GM19351 (cell line): ENCODE measurements around the gene SYK.
A peak's percentile ranks its signal among the peaks of the same experiment; 100 is the strongest.
"Not testable (repeated sequence)": the region's sequence is repeated elsewhere in the genome, so short reads cannot be mapped to it uniquely, and the experiment has no call there.

Experiments used
- ATAC-seq: cut with Tn5 transposase; IDR thresholded peaks from one replicate; pipeline ENCODE4 v1.9.1; 2021; ENCODE audit warnings: mild to moderate bottlenecking, moderate library complexity; ENCODE audit not compliant: unreplicated experiment

The SYK gene

DNA sequence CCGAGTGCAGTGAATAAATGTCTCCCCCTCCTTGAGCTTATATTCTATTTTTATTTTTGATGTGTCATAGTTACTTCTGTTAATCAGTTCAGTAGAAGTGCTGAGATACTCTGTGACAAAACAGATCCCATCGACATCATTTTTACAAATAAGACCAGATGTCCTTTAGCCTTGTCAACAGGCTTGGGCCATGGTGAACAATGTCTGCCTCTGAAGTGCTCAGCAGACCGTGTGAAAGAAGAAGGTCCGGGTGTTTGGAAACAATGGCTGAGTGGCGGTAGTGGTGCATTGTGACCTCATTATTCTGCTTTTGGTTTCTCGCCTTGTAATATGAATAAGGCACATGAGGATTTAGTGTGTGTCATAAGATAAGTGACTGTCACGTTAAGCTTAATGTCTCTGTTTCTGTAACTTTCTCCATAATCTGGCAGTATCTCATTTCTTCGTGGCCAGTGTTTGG, 71.2 kb downstream of the SYK start:
- ATAC-seq, result no peak

GRCh38 chr9:90873422-90873821, 71.8 kb downstream of the SYK start:
- no peak for ATAC-seq

GRCh38 chr9:90874194-90874593, 72.6 kb downstream of the SYK start:
- ATAC-seq, result no peak

- ATAC-seq, result no peak
Observed at GRCh38 chr9:90878562-90878961, 76.9 kb downstream of the SYK start.

DNA sequence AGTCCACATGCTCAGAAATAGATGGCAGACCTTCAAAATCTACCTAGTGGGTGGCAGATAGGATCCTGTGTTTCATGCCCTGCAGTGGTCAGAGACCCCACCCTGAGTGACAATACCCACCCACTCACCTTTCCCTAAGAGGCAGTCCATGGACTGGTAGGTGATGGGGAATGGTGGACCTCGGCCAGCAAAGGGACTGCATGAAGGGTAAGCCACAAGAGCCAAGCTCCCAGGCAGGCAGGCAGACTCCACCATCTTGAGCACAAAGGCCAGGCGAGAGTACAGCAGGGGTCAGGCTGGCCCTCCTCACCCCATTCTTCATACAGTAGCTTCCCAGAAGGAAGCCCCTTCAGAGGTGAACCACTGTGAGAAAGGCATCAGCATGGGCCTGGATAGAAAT, 78.4 kb downstream of the SYK start:
- ATAC-seq, result no peak

DNA sequence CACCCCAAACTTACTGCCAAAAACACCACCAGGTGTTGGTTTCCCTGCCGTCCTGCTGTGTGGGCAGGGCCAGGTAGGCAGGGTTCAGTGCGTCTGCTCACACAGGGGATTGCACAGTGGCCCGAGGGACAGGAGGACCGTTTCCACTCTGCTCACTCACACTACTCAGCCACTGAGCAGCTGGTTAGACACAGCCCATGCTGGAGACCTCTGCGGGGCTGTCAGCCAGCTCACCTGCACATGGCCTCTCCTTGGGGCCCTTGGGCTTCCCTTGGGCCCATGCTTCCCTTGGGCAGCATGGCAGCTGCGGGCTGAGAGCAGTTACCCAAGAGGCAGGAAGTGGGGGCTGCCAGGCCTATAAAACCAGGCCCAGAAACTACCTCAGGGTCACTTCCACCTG, 79.0 kb downstream of the SYK start:
- ATAC-seq, result no peak

GRCh38 chr9:90881648-90882047, 80.0 kb downstream of the SYK start:
- peak; percentile 77 for ATAC-seq

DNA sequence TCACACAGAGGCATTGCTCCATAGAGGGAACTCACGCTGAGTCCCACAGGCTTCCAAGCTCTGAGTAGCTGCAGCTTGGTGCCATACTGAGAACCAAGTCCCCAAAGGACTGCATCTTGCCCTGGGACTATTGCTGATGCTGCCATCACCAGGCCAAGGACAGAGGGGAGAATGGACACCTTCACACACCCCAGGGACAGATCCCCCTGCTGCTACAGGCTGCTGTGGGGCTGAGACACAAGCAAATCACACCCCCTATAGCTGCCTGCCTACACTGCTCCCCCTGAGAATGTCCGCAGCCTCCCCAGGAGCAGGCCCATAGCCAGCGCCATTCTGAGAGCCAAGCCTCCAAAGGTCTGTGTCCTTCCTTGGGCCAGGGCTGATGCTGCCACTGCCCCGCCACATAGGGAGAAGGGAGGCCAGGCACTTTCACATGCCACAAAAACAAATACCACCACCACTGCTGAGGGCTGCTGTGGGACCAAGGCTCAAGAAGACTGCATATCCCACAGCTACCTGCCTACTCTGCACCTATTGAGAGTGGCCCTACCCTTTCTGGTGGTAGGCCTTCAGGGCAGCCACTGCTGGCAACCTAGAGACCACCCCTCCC, 81.5 kb downstream of the SYK start:
- no peak for ATAC-seq

- ATAC-seq, result no peak
Observed at GRCh38 chr9:90883661-90884060, 82.0 kb downstream of the SYK start.

DNA sequence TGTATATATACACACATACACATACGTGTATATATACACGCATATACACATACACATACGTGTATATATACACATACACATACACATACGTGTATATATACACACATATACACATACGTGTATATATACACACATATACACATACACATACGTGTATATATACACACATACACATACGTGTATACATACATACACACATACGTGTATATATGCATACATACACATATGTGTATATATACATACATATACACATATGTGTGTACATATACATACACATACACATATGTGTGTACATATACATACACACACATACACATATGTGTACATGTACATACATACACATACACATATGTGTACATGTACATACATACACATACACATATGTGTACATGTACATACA, 82.6 kb downstream of the SYK start:
- ATAC-seq, result no peak

- not testable (repeated sequence) for ATAC-seq
Observed at GRCh38 chr9:90886868-90887267, 85.2 kb downstream of the SYK start.

DNA sequence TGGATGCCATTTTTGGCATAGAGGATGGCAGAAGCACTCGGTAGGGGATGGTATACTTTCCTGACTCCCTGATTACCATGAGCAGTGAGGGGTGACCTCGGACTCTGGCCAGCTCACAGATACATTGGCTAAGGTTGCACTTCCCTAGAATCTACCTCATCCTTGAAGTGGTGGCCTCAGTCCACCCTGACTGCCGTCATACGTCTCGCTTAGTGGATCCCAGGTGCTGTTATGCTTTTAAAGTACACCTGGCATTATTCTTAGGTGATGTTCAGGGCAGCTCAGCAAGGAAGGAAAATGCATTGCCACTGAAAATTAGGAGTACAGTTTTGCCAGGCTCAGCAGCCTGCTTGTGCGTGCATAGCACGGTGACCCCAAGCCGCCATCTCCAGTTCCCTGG, 87.3 kb downstream of the SYK start:
- ATAC-seq, result no peak

GRCh38 chr9:90890146-90890810, 88.7 kb downstream of the SYK start:
- ATAC-seq, result no peak

DNA sequence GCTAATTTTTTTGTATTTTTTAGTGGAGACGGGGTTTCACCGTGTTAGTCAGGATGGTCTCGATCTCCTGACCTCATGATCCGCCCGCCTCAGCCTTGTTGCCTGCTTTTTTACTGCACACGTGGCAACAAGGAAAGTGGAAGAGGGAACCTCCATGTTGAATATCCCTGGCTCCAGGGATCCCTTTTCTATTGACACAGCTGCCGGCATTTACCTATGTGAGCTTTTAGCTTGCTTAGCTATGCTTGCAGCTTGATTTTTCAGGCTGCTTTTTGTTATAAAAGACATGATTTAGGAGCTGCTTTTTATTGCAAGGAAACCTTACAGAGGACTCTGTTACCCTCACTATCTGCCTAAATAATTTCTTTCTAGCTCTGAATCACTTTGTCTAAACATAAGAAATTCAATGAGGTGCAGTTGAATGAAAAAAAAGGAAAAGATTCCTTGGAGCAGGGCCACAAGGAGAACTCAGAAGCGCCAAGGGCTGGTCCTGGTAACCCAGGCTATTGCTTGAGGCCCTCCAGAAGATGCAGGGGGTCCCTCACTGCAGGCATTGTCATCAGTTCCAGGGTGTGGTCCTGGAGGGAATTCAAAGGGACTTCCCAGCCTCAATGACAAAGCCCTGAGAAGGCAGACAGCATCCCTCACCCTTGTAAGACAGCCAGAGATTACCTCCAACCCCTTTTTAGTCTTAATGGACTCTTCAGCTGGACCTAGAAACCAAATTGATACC, 89.9 kb downstream of the SYK start:
- ATAC-seq, result no peak

GRCh38 chr9:90892918-90893317, 91.3 kb downstream of the SYK start:
- no peak for ATAC-seq

- ATAC-seq, result no peak
Observed at GRCh38 chr9:90893706-90894105, 92.1 kb downstream of the SYK start.

GRCh38 chr9:90894986-90895687, 93.5 kb downstream of the SYK start:
- no peak for ATAC-seq

DNA sequence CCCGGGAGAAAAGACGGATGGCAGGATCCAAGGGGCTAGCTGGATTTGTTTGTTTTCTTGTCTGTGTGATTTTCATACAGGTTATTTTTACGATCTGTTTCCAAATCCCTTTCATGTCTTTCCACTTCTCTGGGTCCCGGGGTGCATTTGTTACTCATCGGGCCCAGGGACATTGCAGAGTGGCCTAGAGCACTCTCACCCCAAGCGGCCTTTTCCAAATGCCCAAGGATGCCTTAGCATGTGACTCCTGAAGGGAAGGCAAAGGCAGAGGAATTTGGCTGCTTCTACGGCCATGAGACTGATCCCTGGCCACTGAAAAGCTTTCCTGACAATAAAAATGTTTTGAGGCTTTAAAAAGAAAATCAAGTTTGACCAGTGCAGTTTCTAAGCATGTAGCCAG, 94.2 kb downstream of the SYK start:
- ATAC-seq, result no peak

- ATAC-seq, result no peak
Observed at GRCh38 chr9:90896231-90896630, 94.6 kb downstream of the SYK start.

DNA sequence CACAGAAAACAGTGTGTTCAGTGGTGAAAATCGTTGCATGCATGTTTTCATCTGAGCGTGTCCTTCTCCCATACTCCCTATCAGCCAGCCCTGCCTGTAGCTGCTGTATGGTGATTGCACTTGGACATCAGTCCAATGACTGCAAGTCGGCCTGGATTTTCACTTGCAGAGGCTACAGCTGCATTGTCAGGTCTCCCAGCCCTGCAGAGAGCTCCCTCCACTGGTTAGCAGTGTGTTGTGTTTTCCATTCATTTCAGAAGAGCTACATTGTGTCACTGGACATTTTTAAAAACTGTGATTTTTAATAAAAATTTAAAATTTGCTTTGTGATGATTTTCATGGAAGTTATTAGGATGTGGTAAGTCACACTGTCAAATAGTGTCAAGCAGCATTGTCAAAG, 96.6 kb downstream of the SYK start:
- ATAC-seq, result no peak

DNA sequence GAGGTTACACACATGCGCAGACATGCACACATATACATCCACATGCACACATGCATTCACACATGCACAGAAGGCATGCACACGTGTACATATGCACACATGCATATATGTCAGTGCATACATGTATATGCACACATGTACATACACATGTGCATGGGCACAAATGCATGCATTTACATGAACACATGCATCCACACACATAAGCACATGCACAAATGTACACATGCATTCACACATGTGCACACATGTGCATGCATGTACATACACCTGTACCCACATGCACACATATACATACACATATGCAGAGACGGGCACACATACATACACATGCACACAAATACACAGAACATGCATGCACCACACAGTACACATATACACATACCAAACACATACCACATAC, 97.7 kb downstream of the SYK start:
- ATAC-seq, result no peak

DNA sequence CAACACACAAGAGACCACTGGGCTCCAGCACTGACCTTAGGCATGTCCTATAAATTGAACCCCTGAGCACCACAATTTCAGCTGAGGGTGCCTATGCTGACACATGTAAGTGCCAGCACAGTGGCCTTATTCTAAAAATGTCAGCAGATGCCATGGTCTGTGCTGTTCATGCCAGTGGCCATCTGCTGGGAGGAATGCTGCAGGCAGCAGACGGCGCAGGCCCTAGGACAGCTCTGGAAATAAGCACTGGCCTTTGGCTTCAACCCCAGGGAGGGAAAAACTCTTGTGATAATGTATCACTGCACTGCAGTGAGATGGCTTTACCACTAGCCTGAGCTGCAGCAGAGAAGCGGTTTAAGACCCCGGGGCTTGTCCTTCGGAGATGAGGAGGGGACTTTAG, 98.5 kb downstream of the SYK start:
- ATAC-seq, result no peak
